HG02938 (cell line): ENCODE data around the gene CACNA1C.

Experiments
- ATAC-seq: cut with Tn5 transposase; IDR thresholded peaks from one replicate; pipeline ENCODE4 v1.9.1; 2021; ENCODE audit warnings: mild to moderate bottlenecking, moderate library complexity; ENCODE audit not compliant: unreplicated experiment

CACNA1C gene

GRCh38 chr12:2227360-2227759, 174.6 kb downstream of the CACNA1C start:
- ATAC-seq: no peak

- no peak for ATAC-seq
These were observed 175.7 kb downstream of the CACNA1C start for GRCh38 chr12:2228535-2228934.

GRCh38 chr12:2229661-2230539, 177.1 kb downstream of the CACNA1C start:
- no peak for ATAC-seq

GRCh38 chr12:2231011-2231595, 178.3 kb downstream of the CACNA1C start:
- ATAC-seq: no peak

GRCh38 chr12:2231956-2232355, 179.2 kb downstream of the CACNA1C start:
- ATAC-seq: no peak

GRCh38 chr12:2233034-2233433, 180.2 kb downstream of the CACNA1C start:
- no peak for ATAC-seq

GRCh38 chr12:2234091-2234490, 181.3 kb downstream of the CACNA1C start:
- ATAC-seq: no peak

- no peak for ATAC-seq
These were observed 182.0 kb downstream of the CACNA1C start for GRCh38 chr12:2234646-2235350.

GRCh38 chr12:2236506-2237294, 183.9 kb downstream of the CACNA1C start:
- no peak for ATAC-seq

GRCh38 chr12:2238111-2238510, 185.3 kb downstream of the CACNA1C start:
- ATAC-seq: no peak

- ATAC-seq: no peak
These were observed 186.6 kb downstream of the CACNA1C start for GRCh38 chr12:2239381-2239871.

- ATAC-seq: no peak
These were observed 187.6 kb downstream of the CACNA1C start for GRCh38 chr12:2240390-2240789.

GRCh38 chr12:2240984-2241383, 188.2 kb downstream of the CACNA1C start:
- ATAC-seq: no peak

- ATAC-seq: no peak
These were observed 189.4 kb downstream of the CACNA1C start for GRCh38 chr12:2242216-2242615.

- ATAC-seq: no peak
These were observed 190.0 kb downstream of the CACNA1C start for GRCh38 chr12:2242816-2243215.

GRCh38 chr12:2243275-2243674, 190.5 kb downstream of the CACNA1C start:
- ATAC-seq: no peak

GRCh38 chr12:2244013-2244861, 191.4 kb downstream of the CACNA1C start:
- ATAC-seq: no peak

- ATAC-seq: no peak
These were observed 193.6 kb downstream of the CACNA1C start for GRCh38 chr12:2246358-2246757.

- no peak for ATAC-seq
These were observed 194.3 kb downstream of the CACNA1C start for GRCh38 chr12:2247120-2247519.

- no peak for ATAC-seq
These were observed 194.8 kb downstream of the CACNA1C start for GRCh38 chr12:2247596-2247995.
